ENCODE measurements around the gene AK5. TPM values are rescaled to one million over a fixed set of nuclear protein-coding genes. Genes with fewer than 3 reads are reported as not detected.
A peak's percentile ranks its signal among the peaks of the same experiment; 100 is the strongest.

Gene AK5
- total and polyA plus RNA-seq, 4 donors: 0.06 to 3.0 (median 0.15) TPM; not detected in 1

DNA sequence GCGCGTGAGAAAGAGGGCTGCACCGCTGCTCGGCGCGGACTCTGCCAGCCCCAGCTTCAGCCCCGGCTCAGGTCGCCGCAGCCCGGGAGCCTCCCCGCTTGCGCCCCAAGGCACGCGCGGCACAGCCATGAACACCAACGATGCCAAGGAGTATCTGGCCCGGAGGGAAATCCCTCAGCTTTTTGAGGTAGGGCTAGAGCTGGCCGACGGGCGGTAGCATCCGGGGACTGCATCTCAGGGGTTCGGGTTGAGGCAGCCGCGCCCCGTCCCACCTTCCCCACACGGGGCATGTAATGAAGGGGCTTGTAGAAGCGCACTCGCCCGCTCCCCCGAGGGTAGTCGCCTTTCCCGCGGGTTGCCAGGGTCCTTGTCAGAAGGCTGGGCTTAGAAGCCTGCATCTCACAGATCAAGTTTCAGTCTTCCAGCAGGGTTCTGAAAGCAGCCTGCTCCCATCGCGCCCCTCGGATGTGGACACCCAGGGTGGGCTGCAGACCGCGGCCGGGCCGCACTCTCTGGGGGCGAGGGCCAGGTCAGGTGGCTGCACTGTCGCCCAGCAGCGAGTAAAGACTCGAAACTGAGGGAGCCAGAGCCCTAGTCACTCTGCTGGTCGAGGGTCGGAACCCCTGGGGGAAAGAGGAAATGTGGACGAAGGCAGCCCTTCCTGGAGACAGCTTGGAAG, 507 bp downstream of the AK5 start:
- H3K36me3 ChIP-seq (ENCODE audit: control insufficient read depth in 4 of 4, insufficient read depth in 4 of 4, low read length in 4 of 4): no peaks in the 10 kb centered on the region
- peaks cover 3 to 43% (median 43%) of the 10 kb centered on the region in 3 donors for H3K27me3 ChIP-seq (ENCODE audit: control insufficient read depth in 3 of 3, insufficient read depth in 3 of 3, low read length in 2 of 3)
- ATAC-seq (ENCODE audit: insufficient read depth, low FRiP score) (no peak), DNase-seq (peak in 2 of 3 donors; percentile 24 to 30)
- TF ChIP-seq, protein P1, sequence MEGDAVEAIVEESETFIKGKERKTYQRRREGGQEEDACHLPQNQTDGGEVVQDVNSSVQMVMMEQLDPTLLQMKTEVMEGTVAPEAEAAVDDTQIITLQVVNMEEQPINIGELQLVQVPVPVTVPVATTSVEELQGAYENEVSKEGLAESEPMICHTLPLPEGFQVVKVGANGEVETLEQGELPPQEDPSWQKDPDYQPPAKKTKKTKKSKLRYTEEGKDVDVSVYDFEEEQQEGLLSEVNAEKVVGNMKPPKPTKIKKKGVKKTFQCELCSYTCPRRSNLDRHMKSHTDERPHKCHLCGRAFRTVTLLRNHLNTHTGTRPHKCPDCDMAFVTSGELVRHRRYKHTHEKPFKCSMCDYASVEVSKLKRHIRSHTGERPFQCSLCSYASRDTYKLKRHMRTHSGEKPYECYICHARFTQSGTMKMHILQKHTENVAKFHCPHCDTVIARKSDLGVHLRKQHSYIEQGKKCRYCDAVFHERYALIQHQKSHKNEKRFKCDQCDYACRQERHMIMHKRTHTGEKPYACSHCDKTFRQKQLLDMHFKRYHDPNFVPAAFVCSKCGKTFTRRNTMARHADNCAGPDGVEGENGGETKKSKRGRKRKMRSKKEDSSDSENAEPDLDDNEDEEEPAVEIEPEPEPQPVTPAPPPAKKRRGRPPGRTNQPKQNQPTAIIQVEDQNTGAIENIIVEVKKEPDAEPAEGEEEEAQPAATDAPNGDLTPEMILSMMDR (IDR thresholded peaks at IDR 0.05; ENCODE audit: control extremely low read depth, extremely low read depth): no peak
- H3K9me3 ChIP-seq (ENCODE audit: control insufficient read depth in 4 of 4, insufficient read depth in 3 of 4, low read length in 3 of 4): no peaks in the 10 kb centered on the region
- H3K27ac ChIP-seq (ENCODE audit: low read depth in 1 of 2, low read length in 1 of 2): no peak overlapping the region
- no peak overlapping the region for H3K9ac ChIP-seq (ENCODE audit: insufficient read depth in 1 of 2, low read length in 2 of 2)
- H3K4me1 ChIP-seq (ENCODE audit: control insufficient read depth in 5 of 5, insufficient read depth in 5 of 5, low read length in 5 of 5): peaks cover 0 to 16% (median 0%) of the 10 kb centered on the region in 5 donors
- no peak overlapping the region for H3K4me3 ChIP-seq
- 0 to 1% methylated on average over 44 to 47 of the region's 47 CpGs for WGBS, 2 donors

DNA sequence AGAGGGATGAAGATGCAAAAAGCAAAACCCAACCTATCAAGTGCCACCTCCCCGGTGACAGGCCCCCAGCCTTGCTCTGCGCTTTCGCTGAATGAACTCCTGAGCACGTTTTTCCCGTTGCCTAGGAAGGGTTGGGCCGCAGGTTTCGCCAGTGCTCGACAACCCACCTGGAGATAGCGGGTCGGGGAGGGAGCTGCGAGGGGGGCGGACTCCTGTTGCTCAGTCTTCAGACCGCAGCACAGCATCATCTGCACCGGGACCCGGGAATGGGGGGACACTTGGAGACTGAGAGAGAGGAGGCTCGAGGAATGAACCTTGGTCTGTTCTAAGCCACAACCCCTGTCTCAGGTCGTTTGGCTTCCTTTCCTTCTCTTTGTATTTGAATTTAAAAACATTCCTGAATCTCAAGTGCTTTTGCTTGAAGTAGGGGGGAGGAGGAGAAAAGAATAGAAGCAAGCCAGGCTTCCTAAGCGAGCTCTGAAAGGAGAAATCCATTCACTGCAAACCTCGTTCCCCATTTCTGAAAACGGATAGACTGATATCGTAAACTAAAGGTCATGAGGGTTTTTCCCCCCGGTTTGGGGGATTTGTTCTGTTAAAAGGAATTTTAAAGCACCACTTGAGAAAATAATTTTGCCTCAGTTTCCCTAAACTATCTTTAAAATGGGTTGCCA, 1.2 kb downstream of the AK5 start:
- no peak for ATAC-seq (ENCODE audit: insufficient read depth, low FRiP score)
- WGBS, 2 donors: 3 to 4% methylated on average over 22 of the region's 22 CpGs

DNA sequence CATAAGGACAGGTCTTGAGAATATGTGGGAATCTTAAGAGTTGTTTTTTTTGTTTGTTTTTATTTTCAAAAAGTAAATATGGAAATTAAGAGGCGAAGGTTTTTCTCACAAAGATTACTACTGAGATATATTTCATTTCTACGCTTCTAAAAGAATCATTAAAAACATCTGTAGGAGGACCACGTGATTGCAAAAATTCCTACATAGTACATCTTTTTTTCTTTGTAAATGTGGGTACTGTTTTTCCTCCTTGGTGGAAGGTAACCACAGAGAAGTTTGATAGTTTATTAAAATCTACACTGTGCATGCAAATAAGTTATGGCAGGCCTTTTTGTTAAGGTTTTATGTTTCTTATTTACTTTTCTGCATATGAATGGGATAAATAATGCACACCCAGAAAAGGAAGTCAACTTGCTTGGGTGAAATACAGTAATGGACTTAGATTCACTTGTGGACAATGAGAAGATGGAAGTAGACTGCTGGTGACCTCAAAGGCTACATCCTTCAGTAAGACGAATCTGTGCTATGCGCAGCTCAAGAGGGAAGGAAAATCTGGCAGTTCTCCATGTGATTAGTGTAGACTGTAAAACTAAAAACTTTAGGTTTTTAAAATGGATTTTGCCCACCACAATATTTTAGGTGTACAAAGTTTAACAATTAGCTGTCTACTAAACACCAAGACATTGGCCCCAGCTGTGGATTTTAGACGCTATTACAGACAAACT, 2.0 kb downstream of the AK5 start:
- Histone ChIP-seq H3K4me1 (ENCODE audit: control insufficient read depth in 5 of 5, insufficient read depth in 5 of 5, low read length in 5 of 5) (peaks cover 0 to 16% (median 0%) of the 10 kb centered on the region in 5 donors), H3K36me3 (ENCODE audit: control insufficient read depth in 4 of 4, insufficient read depth in 4 of 4, low read length in 4 of 4) (no peaks in the 10 kb centered on the region), H3K9me3 (ENCODE audit: control insufficient read depth in 4 of 4, insufficient read depth in 3 of 4, low read length in 3 of 4) (no peaks in the 10 kb centered on the region), H3K27ac (ENCODE audit: low read depth in 1 of 2, low read length in 1 of 2) (no peak overlapping the region), H3K4me3 (no peak overlapping the region), H3K27me3 (ENCODE audit: control insufficient read depth in 3 of 3, insufficient read depth in 3 of 3, low read length in 2 of 3) (peaks cover 3 to 43% (median 43%) of the 10 kb centered on the region in 3 donors), H3K9ac (ENCODE audit: insufficient read depth in 1 of 2, low read length in 2 of 2) (no peak overlapping the region)
- WGBS, 2 donors: 65 to 76% methylated on average over 6 of the region's 6 CpGs
- ATAC-seq (ENCODE audit: insufficient read depth, low FRiP score) (no peak), DNase-seq (peak in 1 of 3 donors; percentile 6)
- TF ChIP-seq, protein P1 (IDR thresholded peaks at IDR 0.05; ENCODE audit: control extremely low read depth, extremely low read depth): no peak

More for the DNA sequence above, 1.2 kb downstream of the AK5 start:
- Histone ChIP-seq H3K4me3 (no peak overlapping the region), H3K4me1 (ENCODE audit: control insufficient read depth in 5 of 5, insufficient read depth in 5 of 5, low read length in 5 of 5) (peaks cover 0 to 16% (median 0%) of the 10 kb centered on the region in 5 donors), H3K9ac (ENCODE audit: insufficient read depth in 1 of 2, low read length in 2 of 2) (no peak overlapping the region), H3K27me3 (ENCODE audit: control insufficient read depth in 3 of 3, insufficient read depth in 3 of 3, low read length in 2 of 3) (peaks cover 3 to 43% (median 43%) of the 10 kb centered on the region in 3 donors), H3K9me3 (ENCODE audit: control insufficient read depth in 4 of 4, insufficient read depth in 3 of 4, low read length in 3 of 4) (no peaks in the 10 kb centered on the region), H3K27ac (ENCODE audit: low read depth in 1 of 2, low read length in 1 of 2) (no peak overlapping the region), H3K36me3 (ENCODE audit: control insufficient read depth in 4 of 4, insufficient read depth in 4 of 4, low read length in 4 of 4) (no peaks in the 10 kb centered on the region)
- TF ChIP-seq, protein P1 (IDR thresholded peaks at IDR 0.05; ENCODE audit: control extremely low read depth, extremely low read depth): no peak
- peak; percentile 18 to 23 (median 18) for DNase-seq

Data from lung (tissue), 12 donors.